CD4-positive, alpha-beta T cell (primary cell): Measurements from ENCODE around the gene MEIOSIN. TPM values are rescaled to one million over a fixed set of nuclear protein-coding genes. Genes with fewer than 3 reads are reported as not detected.
A peak's percentile ranks its signal among the peaks of the same experiment; 100 is the strongest.

ENCODE experiments used
- ATAC-seq: fragments of 200-7000 bp; cut with Tn5 transposase; one replicate; pipeline ENCODE4 v1.10.0; 2022; ENCODE audit warnings: mild to moderate bottlenecking; ENCODE audit not compliant: poor library complexity
- CTCF ChIA-PET: fragments of 350-600 bp; sonication (Branson Sonifier 250); formaldehyde crosslinking; loops from one replicate; lab custom pipeline; 2021; ENCODE audit warnings: antibody characterized with exemption, inconsistent platforms; lab: Charles Lee
- POLR2A ChIA-PET: fragments of 350-600 bp; sonication (Branson Sonifier 250); formaldehyde crosslinking; loops from one replicate; lab custom pipeline; 2021; ENCODE audit warnings: antibody characterized with exemption, inconsistent platforms; lab: Charles Lee
- DNase-seq, 14 experiments: peaks; one replicate each; pipeline ENCODE4 v3.0.0-alpha.2; 2013 to 2020; ENCODE audit warnings: mixed read lengths in 2 of 14
- H3K27ac ChIP-seq, 2 donors: one replicate each; pipeline versions ENCODE4 v1.5.1 to v1.7.0; 2013; ENCODE audit warnings: low read length in 2 of 2, low read depth in 1 of 2, mild to moderate bottlenecking in 1 of 2
- H3K27me3 ChIP-seq, 2 experiments: 1 replicate in 1 of 2; 2 replicates in 1 of 2; pipeline versions ENCODE4 v1.6.1 to v1.7.0; 2013; ENCODE audit warnings: low read length in 2 of 2, control low read depth in 1 of 2, mild to moderate bottlenecking in 1 of 2, moderate library complexity in 1 of 2; ENCODE audit not compliant: insufficient read depth in 2 of 2, control insufficient read depth in 1 of 2
- H3K36me3 ChIP-seq: one replicate; pipeline ENCODE4 v1.6.1; 2013; ENCODE audit warnings: low read length, control low read depth; ENCODE audit not compliant: insufficient read depth
- H3K4me1 ChIP-seq: one replicate; pipeline ENCODE4 v1.6.1; 2013; ENCODE audit warnings: low read length, control low read depth; ENCODE audit not compliant: insufficient read depth
- H3K4me3 ChIP-seq: one replicate; pipeline ENCODE4 v1.5.1; 2013; ENCODE audit warnings: mild to moderate bottlenecking, low read length, moderate library complexity
- H3K9me3 ChIP-seq, 2 experiments: 1 replicate in 1 of 2; 2 replicates in 1 of 2; pipeline versions ENCODE4 v1.6.1 to v1.7.0; 2013; ENCODE audit warnings: low read length in 2 of 2, mild to moderate bottlenecking in 2 of 2, control low read depth in 1 of 2, moderate library complexity in 1 of 2; ENCODE audit not compliant: control insufficient read depth in 1 of 2, insufficient read depth in 1 of 2
- H3K27ac Mint-ChIP-seq: one replicate; pipeline ENCODE4 v1.8.0; 2020; ENCODE audit warnings: mixed read lengths
- H3K27me3 Mint-ChIP-seq: one replicate; pipeline ENCODE4 v1.8.0; 2021; ENCODE audit warnings: mixed read lengths
- H3K36me3 Mint-ChIP-seq: one replicate; pipeline ENCODE4 v1.8.0; 2021; ENCODE audit warnings: low read depth, mixed read lengths
- H3K4me1 Mint-ChIP-seq: one replicate; pipeline ENCODE4 v1.8.0; 2021; ENCODE audit warnings: low read depth, mixed read lengths
- H3K4me3 Mint-ChIP-seq: one replicate; pipeline ENCODE4 v1.8.0; 2020; ENCODE audit warnings: mild to moderate bottlenecking, mixed read lengths
- H3K9me3 Mint-ChIP-seq: one replicate; pipeline ENCODE4 v1.8.0; 2020; ENCODE audit warnings: mixed read lengths
- intact Hi-C, 2 experiments: fragments of 100-400 bp; cut with DNase I in 1 of 2; cut with micrococcal nuclease in 1 of 2; formaldehyde crosslinking; loops; one replicate each; pipeline versions ENCODE4 v1.15.1 to v1.9.0; 2023 to 2025; cut with DNase I, micrococcal nuclease
- total RNA-seq, 174 experiments: library from RNA in 2 of 174; stranded (reverse) in 2 of 174; gene quantifications; one replicate each; pipeline ENCODE4 v1.2.3 and lab custom pipeline; 2021 to 2026
- TF ChIP-seq, protein P1 (sequence below): fragments of 200-600 bp; IDR thresholded peaks from one replicate; pipeline ENCODE4 v1.8.0; 2022; ENCODE audit warnings: antibody characterized with exemption, mild to moderate bottlenecking

MEIOSIN gene
- total RNA-seq, 2 experiments from 2014 or later, result not detected

DNA sequence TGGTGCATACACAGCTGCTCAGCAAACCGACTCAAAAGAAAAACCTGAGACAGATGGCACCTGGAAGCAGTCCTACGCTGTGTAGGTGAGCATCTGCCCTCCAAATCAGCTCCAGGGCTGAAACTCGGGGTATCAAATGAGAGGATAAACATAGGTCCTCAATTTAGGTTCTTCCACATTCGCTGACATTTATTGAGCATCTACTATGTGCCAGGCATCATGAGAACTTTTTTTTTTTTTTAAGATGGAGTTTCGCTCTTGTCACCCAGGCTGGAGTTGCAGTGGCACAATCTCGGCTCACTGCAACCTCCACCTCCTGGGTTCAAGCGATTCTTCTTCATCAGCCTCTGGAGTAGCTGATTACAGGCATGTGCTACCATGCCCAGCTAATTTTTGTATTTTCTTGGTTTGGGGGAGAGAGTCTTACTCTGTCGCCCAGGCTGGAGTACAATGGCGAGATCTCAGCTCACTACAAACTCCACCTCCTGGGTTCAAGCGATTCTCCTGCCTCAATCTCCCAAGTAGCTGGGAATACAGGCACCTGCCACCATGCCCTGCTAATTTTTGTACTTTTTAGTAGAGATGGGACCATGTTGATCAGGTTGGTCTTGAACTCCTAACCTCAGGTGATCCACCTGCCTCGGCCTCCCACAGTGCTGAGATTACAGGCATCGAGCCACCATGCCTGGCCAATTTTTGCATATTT lies 27.4 kb upstream of the MEIOSIN start:
- intact Hi-C loops, result no loop called here
- CTCF ChIA-PET, result interaction anchor here (2.1 kb wide), 1 partner anchor 12 kb away, joined by 5 read pairs; no protein-coding TSS in a partner anchor
- no peak for ATAC-seq

DNA sequence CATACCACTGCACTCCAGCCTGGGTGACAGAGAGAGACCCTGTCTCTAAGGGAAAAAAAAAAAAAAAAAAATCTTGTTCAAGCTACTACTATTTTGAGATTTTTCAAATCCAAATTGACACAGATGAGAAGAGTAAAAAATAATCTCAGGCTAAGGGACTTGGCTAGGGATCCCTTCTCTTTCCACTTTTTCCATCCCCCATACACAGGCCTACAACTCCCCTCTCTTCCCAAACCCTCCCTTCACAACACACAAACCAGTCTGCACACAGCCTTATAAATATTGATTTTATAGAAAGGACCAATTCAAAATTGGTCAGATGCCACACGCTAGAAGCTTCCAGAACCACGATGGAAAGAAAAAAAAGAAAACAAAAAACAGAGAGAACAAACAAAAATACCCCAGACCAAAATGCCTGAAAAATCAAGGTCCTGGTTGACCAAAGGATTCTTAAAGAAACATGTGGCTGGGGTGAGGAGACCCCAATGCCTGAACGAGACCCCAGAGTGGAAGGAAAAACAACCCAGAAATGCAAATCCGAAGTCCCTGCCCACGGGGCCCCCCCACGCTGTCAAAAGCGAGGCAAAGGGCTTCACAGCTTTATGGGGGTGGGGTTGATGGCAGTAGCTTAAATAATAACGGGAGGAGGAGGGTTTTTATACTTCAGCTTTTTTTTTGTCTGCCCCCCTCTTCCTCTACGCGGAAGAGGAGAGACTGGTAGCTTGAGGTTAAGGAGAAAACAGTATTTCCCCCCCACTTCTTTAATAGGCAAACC lies 22.7 kb upstream of the MEIOSIN start:
- H3K9me3 ChIP-seq, result peaks cover 0 to 5% of the 10 kb centered on the region in 2 experiments
- H3K4me1 ChIP-seq, result peaks cover 12% of the 10 kb centered on the region
- ATAC-seq (no peak), DNase-seq (no peak)
- intact Hi-C loops, result no loop called here
- no peaks in the 10 kb centered on the region for H3K9me3 Mint-ChIP-seq
- CTCF ChIA-PET, result interaction anchor here (0.5 kb wide), 1 partner anchor 948 kb away, joined by 3 read pairs; no protein-coding TSS in a partner anchor
- peaks cover 19% of the 10 kb centered on the region for H3K36me3 Mint-ChIP-seq
- no peak overlapping the region for H3K4me3 Mint-ChIP-seq
- TF ChIP-seq, protein P1, sequence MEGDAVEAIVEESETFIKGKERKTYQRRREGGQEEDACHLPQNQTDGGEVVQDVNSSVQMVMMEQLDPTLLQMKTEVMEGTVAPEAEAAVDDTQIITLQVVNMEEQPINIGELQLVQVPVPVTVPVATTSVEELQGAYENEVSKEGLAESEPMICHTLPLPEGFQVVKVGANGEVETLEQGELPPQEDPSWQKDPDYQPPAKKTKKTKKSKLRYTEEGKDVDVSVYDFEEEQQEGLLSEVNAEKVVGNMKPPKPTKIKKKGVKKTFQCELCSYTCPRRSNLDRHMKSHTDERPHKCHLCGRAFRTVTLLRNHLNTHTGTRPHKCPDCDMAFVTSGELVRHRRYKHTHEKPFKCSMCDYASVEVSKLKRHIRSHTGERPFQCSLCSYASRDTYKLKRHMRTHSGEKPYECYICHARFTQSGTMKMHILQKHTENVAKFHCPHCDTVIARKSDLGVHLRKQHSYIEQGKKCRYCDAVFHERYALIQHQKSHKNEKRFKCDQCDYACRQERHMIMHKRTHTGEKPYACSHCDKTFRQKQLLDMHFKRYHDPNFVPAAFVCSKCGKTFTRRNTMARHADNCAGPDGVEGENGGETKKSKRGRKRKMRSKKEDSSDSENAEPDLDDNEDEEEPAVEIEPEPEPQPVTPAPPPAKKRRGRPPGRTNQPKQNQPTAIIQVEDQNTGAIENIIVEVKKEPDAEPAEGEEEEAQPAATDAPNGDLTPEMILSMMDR, result no peak
- H3K27me3 Mint-ChIP-seq, result no peaks in the 10 kb centered on the region
- H3K27ac Mint-ChIP-seq, result no peak overlapping the region
- no peaks in the 10 kb centered on the region for H3K27me3 ChIP-seq
- no peak overlapping the region for H3K27ac ChIP-seq
- POLR2A ChIA-PET, result interaction anchor here (1.8 kb wide), 1 partner anchor 18 kb away, joined by 7 read pairs; the partner anchor contains the start of genes QPCTL and SNRPD2
- peaks cover 32% of the 10 kb centered on the region for H3K36me3 ChIP-seq
- H3K4me1 Mint-ChIP-seq, result peaks cover 21% of the 10 kb centered on the region
- H3K4me3 ChIP-seq, result no peak overlapping the region

More for the DNA sequence above, 27.4 kb upstream of the MEIOSIN start:
- no peak for DNase-seq
- Histone ChIP-seq H3K36me3 (peaks cover 18% of the 10 kb centered on the region), H3K4me1 (peaks cover 7% of the 10 kb centered on the region), H3K9me3 (no peaks in the 10 kb centered on the region), H3K27ac (no peak overlapping the region), H3K4me3 (no peak overlapping the region), H3K27me3 (no peaks in the 10 kb centered on the region)
- Mint-ChIP-seq H3K36me3 (peaks cover 22% of the 10 kb centered on the region), H3K27ac (no peak overlapping the region), H3K9me3 (no peaks in the 10 kb centered on the region), H3K4me1 (peaks cover 11% of the 10 kb centered on the region), H3K4me3 (no peak overlapping the region), H3K27me3 (no peaks in the 10 kb centered on the region)
- TF ChIP-seq, protein P1, result no peak
- POLR2A ChIA-PET, result interaction anchor here (1.1 kb wide), 1 partner anchor 11 kb away, joined by 3 read pairs; no protein-coding TSS in a partner anchor

DNA sequence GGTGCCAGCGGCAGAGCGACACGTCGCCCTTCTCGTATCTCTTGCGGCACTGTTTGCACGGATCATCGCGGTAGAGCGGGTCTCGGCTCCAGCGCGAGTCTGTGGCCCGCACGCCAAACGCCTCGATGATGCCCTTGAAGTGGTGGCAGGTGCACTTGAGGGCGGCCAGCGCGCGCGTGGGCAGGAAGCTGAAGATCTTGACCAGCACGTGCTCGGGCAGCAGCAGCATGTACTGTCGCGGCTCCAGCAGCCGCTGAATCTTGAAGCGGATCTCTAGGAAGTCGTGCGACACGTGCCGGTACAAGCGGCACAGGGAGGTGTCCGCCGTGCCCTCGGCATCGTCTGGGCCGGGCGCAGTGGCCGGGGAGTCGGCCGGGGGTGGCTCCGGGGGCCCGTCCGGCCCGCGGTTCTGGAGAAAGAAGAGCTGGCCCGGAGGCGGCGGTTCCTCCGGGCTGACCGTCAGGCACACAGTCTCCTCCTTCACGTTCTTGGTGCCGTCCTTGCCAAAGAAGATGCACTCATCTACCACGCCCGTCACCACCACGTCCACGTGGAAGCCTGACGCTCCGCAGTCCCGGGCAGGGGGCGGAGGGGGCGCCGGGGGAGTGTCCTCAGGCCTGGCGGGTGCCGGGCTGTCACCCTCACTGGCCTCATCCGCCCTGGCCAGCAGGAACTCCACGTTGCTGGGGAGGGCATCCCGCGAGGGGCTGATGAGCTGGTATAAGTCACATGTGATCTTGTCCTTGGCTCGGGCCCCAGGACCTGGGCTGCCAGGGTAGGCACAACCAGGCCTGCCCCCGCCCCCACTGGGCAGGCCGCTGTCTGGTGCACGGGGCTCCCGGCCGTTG lies 21.2 kb upstream of the MEIOSIN start:
- CTCF ChIA-PET, result no interaction called here
- peaks cover 34% of the 10 kb centered on the region for H3K4me1 Mint-ChIP-seq

More for the DNA sequence above, 21.2 kb upstream of the MEIOSIN start:
- Histone ChIP-seq H3K9me3 (peaks cover 0 to 5% of the 10 kb centered on the region in 2 experiments), H3K36me3 (peaks cover 32% of the 10 kb centered on the region), H3K27me3 (no peaks in the 10 kb centered on the region), H3K4me3 (no peak overlapping the region), H3K27ac (no peak overlapping the region), H3K4me1 (peaks cover 19% of the 10 kb centered on the region)
- H3K4me3 Mint-ChIP-seq, result no peak overlapping the region
- intact Hi-C loops, result no loop called here
- peak in 1 of 14 experiments; percentile 32 for DNase-seq
- H3K27ac Mint-ChIP-seq, result no peak overlapping the region
- H3K9me3 Mint-ChIP-seq, result no peaks in the 10 kb centered on the region
- no peaks in the 10 kb centered on the region for H3K27me3 Mint-ChIP-seq
- POLR2A ChIA-PET, result no interaction called here
- H3K36me3 Mint-ChIP-seq, result peaks cover 23% of the 10 kb centered on the region
- ATAC-seq, result no peak
- TF ChIP-seq, protein P1, result no peak
